Liver (tissue), 3 donors: ENCODE measurements around the gene PCYT1A.

Source experiments
- CTCF ChIP-seq: fragments of 150-350 bp; IDR thresholded peaks from 2 replicates; pipeline ENCODE4 v1.5.1; 2017; ENCODE audit warnings: improper control_type of control experiment, low read depth, low read length; ENCODE audit not compliant: missing input control
- GABPA ChIP-seq, 2 donors: IDR thresholded peaks in 1 of 2; conservative IDR thresholded peaks in 1 of 2; 2 replicates each; pipeline ENCODE4 v1.6.1; 2016; ENCODE audit warnings: antibody characterized with exemption in 2 of 2, mild to moderate bottlenecking in 1 of 2, moderate library complexity in 1 of 2
- SP1 ChIP-seq: IDR thresholded peaks from 2 replicates; pipeline ENCODE4 v1.6.1; 2018; ENCODE audit warnings: antibody characterized with exemption, mild to moderate bottlenecking
- TAF1 ChIP-seq: conservative IDR thresholded peaks from 2 replicates; pipeline ENCODE4 v1.6.1; 2016; ENCODE audit warnings: antibody characterized with exemption, mild to moderate bottlenecking
- donor health status: healthy.
- donor health status: healthy.

DNA sequence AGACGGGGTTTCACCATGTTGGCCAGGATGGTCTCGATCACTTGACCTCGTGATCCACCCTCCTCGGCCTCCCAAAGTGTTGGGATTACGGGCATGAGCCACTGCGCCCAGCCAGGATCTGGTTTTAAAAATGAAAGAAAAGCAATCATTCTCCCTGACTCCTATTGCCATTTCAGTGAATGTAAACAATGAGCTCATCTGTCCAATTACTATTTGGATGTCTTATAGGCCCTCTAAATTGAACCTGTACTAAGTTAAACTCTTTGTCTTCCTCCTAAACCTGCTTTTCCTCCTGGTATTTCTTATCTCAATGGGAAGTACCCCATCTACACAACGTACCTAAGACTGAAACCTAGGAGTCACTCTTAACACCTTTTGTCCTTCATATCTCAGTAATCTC is 23.7 kb downstream of the PCYT1A start:
- TF ChIP-seq CTCF: no peak
- no peak for TF ChIP-seq GABPA (IDR thresholded peaks at IDR 0.05 in 1 of 2, conservative IDR thresholded peaks at IDR 0.05 in 1 of 2)
- TF ChIP-seq TAF1: no peak
- no peak for TF ChIP-seq SP1
